ENCODE results near the gene HIP1. TPM values are rescaled to one million over a fixed set of nuclear protein-coding genes. Genes with fewer than 3 reads are reported as not detected.
"Not testable (repeated sequence)": the region's sequence is repeated elsewhere in the genome, so short reads cannot be mapped to it uniquely, and the experiment has no call there.

HIP1 gene
- total RNA-seq, 1 donor from 2014 or later, result 12.4 TPM

DNA sequence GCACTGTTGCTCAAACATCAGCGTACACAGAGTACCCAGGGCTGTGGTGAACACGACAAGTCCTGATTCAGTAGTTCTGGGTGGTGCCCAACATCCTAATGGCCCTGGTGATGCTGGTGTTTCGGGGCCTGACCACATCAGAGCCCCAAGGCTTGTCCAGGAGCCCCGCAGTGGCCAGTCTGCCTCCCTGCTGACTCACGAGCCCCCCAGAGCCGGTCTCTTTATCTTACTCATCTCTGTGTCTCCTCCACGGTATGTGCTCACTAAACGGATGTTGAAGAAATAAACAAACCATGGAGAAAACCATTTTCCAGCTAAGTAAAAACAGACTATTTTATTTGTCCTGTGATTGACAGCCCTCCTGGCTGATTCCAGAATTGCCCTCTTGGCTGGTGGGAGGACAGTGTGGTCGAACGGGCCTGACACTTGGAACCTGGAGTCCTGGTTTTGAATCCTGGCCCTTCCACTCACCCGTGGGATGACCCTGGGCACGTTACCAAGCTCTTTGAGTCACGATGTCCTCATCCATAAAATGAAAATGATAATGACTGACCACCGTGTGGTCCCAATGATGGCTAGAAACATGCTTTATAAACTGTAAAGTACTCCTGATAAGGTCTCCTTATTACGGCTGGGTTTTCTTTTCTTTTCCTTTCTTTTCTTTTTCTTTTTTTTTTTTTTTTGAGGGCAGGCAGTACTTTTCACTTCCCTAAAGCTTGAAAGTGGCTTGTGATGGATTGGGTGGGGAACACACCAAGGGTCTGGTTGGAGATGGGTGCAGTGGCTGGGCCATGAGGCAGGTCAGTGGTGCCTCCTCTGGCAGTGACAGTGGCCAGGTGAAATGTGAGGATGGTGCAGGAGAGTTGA, 5.7 kb downstream of the HIP1 start:
- no peak overlapping the region for H3K4me3 ChIP-seq (ENCODE audit: low read depth, low read length)
- no peaks in the 10 kb centered on the region for H3K36me3 ChIP-seq (ENCODE audit: control insufficient read depth, insufficient read depth, low read length)
- DNase-seq (ENCODE audit: low read depth), result peak; percentile 82
- H3K27me3 ChIP-seq (ENCODE audit: control insufficient read depth, insufficient read depth, low read length), result no peaks in the 10 kb centered on the region
- TF ChIP-seq, protein P1, sequence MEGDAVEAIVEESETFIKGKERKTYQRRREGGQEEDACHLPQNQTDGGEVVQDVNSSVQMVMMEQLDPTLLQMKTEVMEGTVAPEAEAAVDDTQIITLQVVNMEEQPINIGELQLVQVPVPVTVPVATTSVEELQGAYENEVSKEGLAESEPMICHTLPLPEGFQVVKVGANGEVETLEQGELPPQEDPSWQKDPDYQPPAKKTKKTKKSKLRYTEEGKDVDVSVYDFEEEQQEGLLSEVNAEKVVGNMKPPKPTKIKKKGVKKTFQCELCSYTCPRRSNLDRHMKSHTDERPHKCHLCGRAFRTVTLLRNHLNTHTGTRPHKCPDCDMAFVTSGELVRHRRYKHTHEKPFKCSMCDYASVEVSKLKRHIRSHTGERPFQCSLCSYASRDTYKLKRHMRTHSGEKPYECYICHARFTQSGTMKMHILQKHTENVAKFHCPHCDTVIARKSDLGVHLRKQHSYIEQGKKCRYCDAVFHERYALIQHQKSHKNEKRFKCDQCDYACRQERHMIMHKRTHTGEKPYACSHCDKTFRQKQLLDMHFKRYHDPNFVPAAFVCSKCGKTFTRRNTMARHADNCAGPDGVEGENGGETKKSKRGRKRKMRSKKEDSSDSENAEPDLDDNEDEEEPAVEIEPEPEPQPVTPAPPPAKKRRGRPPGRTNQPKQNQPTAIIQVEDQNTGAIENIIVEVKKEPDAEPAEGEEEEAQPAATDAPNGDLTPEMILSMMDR (IDR thresholded peaks at IDR 0.05; ENCODE audit: insufficient read depth, low read length, poor library complexity, severe bottlenecking), result no peak

DNA sequence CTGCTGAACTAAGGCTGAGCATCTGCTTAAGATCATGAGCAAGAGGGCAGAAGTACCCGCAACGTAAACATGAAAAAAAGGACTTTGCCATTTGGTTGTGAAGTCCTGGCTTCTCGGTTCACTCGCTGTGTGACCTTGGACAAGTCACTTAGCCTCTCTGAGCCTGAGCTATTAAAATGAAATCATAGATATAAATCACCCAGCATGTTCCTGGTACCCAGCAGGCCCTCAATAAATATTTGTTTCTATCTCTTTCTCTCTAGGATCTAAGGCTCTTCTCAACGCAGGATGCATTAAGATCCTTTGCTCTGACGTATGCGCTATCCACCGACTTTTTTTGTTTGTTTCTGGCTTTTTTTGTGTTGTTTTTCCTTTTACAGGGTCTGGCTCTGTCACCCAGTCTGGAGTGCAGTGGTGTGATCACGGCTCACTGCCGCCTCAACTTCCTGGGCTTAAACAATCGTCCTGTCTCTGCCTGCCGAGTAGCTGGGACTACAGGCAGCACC, 6.7 kb downstream of the HIP1 start:
- DNase-seq (ENCODE audit: low read depth), result no peak
- Histone ChIP-seq H3K4me3 (ENCODE audit: low read depth, low read length) (no peak overlapping the region), H3K36me3 (ENCODE audit: control insufficient read depth, insufficient read depth, low read length) (no peaks in the 10 kb centered on the region), H3K27me3 (ENCODE audit: control insufficient read depth, insufficient read depth, low read length) (no peaks in the 10 kb centered on the region)
- TF ChIP-seq, protein P1 (IDR thresholded peaks at IDR 0.05; ENCODE audit: insufficient read depth, low read length, poor library complexity, severe bottlenecking), result no peak

DNA sequence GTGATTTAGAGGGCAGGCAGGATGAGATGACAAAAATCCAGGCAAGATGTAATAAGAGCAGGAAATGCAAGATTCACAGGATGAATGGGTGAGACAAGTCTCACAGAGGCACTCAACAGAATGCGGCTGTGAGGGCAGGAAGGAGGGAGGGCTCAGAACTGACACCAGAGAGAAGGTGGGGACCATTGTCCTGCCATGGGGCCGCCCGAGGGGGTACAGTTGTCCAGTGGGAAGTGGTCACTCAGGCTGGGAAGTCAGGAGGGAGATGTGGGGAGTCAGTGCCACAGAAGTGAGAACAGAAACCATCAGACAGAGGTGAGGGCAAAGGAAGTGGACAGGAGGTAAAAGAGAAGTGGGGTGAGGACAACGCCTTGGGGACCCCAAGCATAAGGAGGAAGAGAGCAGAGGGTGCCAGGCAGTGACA, 8.9 kb downstream of the HIP1 start:
- Histone ChIP-seq H3K27me3 (ENCODE audit: control insufficient read depth, insufficient read depth, low read length) (no peaks in the 10 kb centered on the region), H3K4me3 (ENCODE audit: low read depth, low read length) (no peak overlapping the region), H3K36me3 (ENCODE audit: control insufficient read depth, insufficient read depth, low read length) (no peaks in the 10 kb centered on the region)
- TF ChIP-seq, protein P1 (IDR thresholded peaks at IDR 0.05; ENCODE audit: insufficient read depth, low read length, poor library complexity, severe bottlenecking), result no peak
- no peak for DNase-seq (ENCODE audit: low read depth)

DNA sequence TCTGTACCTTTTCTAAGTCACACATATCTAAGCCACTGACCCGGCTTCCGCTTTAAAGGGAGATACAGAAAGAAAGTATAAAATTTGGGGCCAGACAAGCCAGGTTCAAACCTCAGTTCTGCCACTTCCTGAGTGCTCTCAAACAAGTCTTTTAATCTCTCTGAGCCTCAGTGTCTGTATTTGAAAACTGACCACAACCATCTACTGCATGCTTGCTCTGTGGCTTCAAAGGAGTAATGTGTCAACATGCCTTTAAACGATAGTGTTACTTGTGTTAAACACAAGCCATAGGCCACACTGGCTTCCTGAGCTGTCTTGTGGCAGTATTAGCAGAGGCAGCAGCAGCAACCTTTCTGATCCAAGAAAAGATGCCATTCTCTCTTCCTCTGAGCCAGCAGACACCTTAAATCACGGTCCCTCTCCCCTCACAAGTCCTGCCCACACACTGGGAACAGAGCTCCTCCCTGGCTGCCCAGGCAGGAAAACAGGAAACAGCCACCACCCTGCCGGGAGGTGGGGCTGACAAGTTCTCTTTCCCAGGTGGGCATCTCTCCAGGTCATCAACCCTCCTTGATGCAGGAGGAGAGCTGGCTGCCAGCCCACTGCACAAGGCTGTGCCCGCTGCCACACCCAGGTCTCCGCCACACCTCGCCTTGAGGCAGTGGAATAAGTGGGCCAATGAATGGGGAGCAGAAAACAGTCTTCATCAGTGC, 10.7 kb downstream of the HIP1 start:
- TF ChIP-seq, protein P1 (IDR thresholded peaks at IDR 0.05; ENCODE audit: insufficient read depth, low read length, poor library complexity, severe bottlenecking), result no peak
- peak; percentile 10 for DNase-seq (ENCODE audit: low read depth)
- no peaks in the 10 kb centered on the region for H3K27me3 ChIP-seq (ENCODE audit: control insufficient read depth, insufficient read depth, low read length)
- no peak overlapping the region for H3K4me3 ChIP-seq (ENCODE audit: low read depth, low read length)
- no peaks in the 10 kb centered on the region for H3K36me3 ChIP-seq (ENCODE audit: control insufficient read depth, insufficient read depth, low read length)

DNA sequence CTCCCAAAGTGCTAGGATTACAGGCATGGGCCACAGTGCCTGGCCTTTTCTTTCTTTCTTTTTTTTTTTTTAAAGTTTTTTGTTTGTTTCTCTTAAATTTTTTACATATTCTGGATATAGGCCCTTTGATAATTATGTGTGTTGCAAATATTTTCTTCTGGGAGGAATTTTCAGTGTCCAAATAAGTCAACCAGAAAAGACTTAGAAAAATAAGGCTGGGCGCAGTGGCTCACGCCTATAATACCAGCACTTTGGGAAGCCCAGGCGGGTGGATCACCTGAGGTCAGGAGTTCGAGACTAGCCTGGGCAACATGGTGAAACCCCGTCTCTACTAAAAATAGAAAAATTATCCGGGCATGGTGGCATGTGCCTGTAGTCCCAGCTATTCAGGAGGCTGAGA, 11.4 kb downstream of the HIP1 start:
- H3K4me3 ChIP-seq (ENCODE audit: low read depth, low read length); H3K36me3 ChIP-seq (ENCODE audit: control insufficient read depth, insufficient read depth, low read length); DNase-seq (ENCODE audit: low read depth); H3K27me3 ChIP-seq (ENCODE audit: control insufficient read depth, insufficient read depth, low read length): not testable (repeated sequence)

DNA sequence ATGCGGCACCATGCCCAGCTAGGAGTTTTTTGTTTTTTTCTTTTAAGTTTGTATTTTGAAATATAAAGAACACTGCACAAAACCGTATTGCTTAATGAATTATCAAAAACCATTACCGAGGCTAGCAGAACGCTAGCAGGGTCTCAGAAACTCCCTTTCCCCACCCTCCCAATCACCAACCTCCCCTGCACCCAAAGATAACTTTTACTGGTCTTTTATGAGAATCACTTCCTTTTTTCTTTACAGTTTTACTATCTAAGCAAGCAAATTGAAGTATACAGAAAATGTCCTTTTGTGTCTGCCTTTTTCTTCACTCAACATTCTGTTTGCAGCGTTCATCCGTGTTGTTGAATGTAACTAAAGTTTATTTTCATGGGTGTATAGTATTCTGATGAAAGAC, 13.4 kb downstream of the HIP1 start:
- no peak overlapping the region for H3K4me3 ChIP-seq (ENCODE audit: low read depth, low read length)
- no peaks in the 10 kb centered on the region for H3K27me3 ChIP-seq (ENCODE audit: control insufficient read depth, insufficient read depth, low read length)
- no peaks in the 10 kb centered on the region for H3K36me3 ChIP-seq (ENCODE audit: control insufficient read depth, insufficient read depth, low read length)
- no peak for DNase-seq (ENCODE audit: low read depth)
- TF ChIP-seq, protein P1 (IDR thresholded peaks at IDR 0.05; ENCODE audit: insufficient read depth, low read length, poor library complexity, severe bottlenecking), result no peak

All from kidney epithelial cell (primary cell).